Astrocyte (in vitro differentiated cells and primary cell): ENCODE data around the gene NME3.

Experiments used
- CTCF ChIP-seq: IDR thresholded peaks from 2 replicates; pipeline ENCODE4 v1.5.1; 2011; ENCODE audit warnings: low read depth, mild to moderate bottlenecking, inconsistent platforms, low read length, moderate library complexity; ENCODE audit not compliant: insufficient read depth
- EZH2 ChIP-seq: IDR thresholded peaks from 2 replicates; pipeline ENCODE4 v1.6.1; 2012; ENCODE audit warnings: mild to moderate bottlenecking, low read length, inconsistent platforms; ENCODE audit not compliant: insufficient read depth

DNA sequence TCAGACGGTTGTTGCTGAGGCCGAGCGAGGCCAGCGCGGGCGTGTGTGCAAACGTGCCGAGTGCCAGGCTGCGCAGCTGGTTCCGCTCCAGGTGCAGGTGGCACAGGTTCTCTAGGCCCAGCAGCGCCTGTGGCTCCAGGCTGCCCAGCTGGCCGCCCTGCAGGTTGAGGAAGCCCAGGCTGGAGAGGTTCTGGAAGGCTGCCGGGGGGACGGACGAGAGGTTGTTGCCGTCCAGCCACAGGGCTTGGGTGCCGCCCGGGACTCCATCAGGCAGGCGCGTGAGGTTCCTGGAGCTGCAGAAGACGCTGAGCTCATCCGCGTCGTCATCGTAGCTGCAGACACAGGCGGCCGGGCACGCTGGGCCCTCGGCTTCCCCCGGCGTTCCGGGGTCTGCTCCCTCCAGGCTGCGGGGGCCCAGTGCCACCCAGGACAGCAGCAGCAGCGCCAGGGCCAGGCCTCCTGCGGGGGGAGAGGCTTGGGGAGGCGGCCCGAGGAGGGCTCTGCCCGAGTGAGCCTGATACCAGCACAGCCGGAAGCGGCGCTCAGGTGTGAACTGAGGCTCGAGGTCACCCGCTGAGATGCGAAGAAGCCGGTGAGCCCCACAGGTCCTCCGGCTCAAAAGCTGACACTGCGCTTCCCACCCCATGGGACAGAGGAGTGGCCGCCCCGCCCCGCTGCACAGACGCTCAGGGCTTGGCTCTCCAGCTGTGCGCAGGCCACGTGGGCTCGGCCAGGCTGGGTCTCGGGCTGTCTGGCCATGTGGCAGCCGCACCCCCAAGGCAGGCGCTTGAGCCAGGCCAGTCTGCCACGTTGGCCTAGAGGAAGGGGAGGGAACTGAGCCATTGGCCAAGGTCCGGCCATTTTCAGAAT is 20.8 kb upstream of the NME3 start:
- TF ChIP-seq CTCF (no peak), EZH2 (no peak)
